ENCODE measurements around the gene MARK3. TPM values are rescaled to one million over a fixed set of nuclear protein-coding genes. Genes with fewer than 3 reads are reported as not detected.

MARK3 gene
- total RNA-seq, 5 donors from 2014 or later (not counting 1 experiment from before 2014, with no cell fraction given) = 94.7 to 128 (median 107) TPM

DNA sequence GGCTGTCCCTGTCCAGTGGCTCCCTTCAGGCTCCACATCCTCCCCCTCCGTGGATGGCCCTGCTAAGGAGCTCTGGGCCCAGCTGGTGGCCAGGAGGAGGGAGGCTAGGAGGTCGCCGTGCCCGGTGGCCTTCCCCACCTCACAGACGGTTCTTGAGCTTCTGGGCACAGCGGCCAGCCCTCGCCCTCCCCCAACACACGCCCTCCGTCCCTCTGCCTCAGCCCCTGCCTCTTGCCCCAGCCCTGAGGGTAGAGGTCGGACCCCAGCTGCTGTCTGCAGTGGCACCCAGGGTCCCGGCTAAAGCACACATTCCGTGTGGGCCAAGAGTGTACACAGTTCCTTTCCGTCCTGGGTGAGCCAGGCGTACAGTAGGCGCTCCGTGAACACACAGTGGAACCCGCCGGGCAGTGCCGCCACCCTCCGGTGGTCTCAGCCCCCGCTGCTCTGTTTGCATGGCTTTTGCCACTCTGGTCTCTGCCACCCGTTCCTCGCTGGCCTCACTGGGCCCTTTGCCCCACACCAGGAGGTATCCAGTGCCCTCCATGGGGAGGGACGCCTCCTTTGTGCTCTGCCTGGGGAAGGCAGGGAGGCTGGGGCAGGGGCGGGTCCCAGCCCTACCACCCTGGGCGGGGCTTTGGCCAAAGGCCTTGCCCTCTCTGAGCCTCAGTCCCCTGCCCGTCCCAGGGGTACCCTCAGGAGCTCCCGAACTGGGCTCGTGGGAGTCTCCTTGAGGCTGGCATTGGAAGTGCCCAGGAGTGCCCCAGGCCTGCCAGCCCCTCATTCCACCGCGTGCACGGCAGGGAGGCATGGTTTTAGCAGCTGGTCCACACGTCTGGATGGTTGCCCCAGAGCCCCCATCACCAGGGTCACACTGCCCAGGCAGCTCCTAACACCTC is 156.7 kb downstream of the MARK3 start:
- H3K27me3 ChIP-seq (replicated peaks in 1 of 2; ENCODE audit: control insufficient read depth in 2 of 2, extremely low read depth in 1 of 2, insufficient read depth in 2 of 2, low read length in 1 of 2) = peaks cover 0 to 56% of the 10 kb centered on the region in 2 experiments
- 78% methylated on average over 26 of the region's 33 CpGs for WGBS (ENCODE audit: insufficient coverage)
- Mint-ChIP-seq H3K27me3 (peaks cover 0 to 4% of the 10 kb centered on the region in 2 donors), H3K27ac (no peak overlapping the region), H3K9me3 (no peaks in the 10 kb centered on the region), H3K4me3 (no peak overlapping the region), H3K4me1 (peaks cover 0 to 2% (median 0%) of the 10 kb centered on the region in 3 donors), H3K36me3 (no peaks in the 10 kb centered on the region)
- H3K27ac ChIP-seq (ENCODE audit: low read length) = no peak overlapping the region
- no peaks in the 10 kb centered on the region for H3K9me3 ChIP-seq
- no peaks in the 10 kb centered on the region for H3K36me3 ChIP-seq (ENCODE audit: control insufficient read depth in 2 of 2, extremely low read depth in 1 of 2, insufficient read depth in 1 of 2, low read length in 1 of 2)
- DNase-seq (no peak), ATAC-seq (replicated peaks in 1 of 4) (no peak)
- peaks cover 0 to 6% of the 10 kb centered on the region in 2 experiments for H3K4me1 ChIP-seq (ENCODE audit: control insufficient read depth in 1 of 2, extremely low read depth in 1 of 2, insufficient read depth in 2 of 2, low read length in 2 of 2)
- ChIA-PET CTCF (no interaction called here), POLR2A (no interaction called here)
- no peak overlapping the region for H3K4me3 ChIP-seq (ENCODE audit: control insufficient read depth in 1 of 2, extremely low read depth in 1 of 2, low read length in 1 of 2)

DNA sequence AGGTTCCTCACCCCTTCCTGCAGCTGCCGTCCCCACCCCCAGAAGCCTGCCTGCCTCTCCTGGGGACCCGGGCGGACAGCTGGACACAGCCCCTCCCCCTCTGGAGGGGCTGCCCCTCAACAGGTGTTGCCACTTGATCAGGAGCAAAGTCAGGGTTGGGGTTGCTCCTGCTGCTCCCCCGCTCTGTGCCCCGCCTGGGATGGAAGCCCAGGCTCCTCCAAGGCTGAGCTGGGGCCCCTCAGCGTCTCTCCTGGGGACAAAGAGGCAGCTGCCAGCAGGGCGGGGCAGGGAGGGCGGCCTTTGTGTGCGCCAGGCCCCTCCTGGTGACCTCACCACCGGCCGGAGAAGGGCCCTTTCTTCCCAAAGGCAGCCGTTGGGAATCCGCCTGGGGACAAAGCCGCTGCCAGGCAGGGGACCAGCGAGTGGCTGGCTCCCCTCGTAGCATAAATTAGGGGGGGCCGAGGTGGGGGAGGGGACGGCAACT is 157.4 kb downstream of the MARK3 start:
- no peaks in the 10 kb centered on the region for H3K36me3 ChIP-seq (ENCODE audit: control insufficient read depth in 2 of 2, extremely low read depth in 1 of 2, insufficient read depth in 1 of 2, low read length in 1 of 2)
- no peaks in the 10 kb centered on the region for H3K9me3 ChIP-seq
- Mint-ChIP-seq H3K27me3 (peaks cover 0 to 4% of the 10 kb centered on the region in 2 donors), H3K9me3 (no peaks in the 10 kb centered on the region), H3K4me3 (no peak overlapping the region), H3K4me1 (peaks cover 0 to 2% (median 0%) of the 10 kb centered on the region in 3 donors), H3K36me3 (no peaks in the 10 kb centered on the region), H3K27ac (no peak overlapping the region)
- H3K4me1 ChIP-seq (ENCODE audit: control insufficient read depth in 1 of 2, extremely low read depth in 1 of 2, insufficient read depth in 2 of 2, low read length in 2 of 2) = peaks cover 0 to 7% of the 10 kb centered on the region in 2 experiments
- POLR2A ChIA-PET = no interaction called here
- WGBS (ENCODE audit: insufficient coverage) = 69% methylated on average over 10 of the region's 18 CpGs
- CTCF ChIA-PET = interaction anchor here in 1 of 2 donors (0.7 to 0.9 kb wide), 2 partner anchors 24 to 52 kb away, joined by 3 to 5 read pairs; no protein-coding TSS in a partner anchor
- no peak for DNase-seq
- H3K27ac ChIP-seq (ENCODE audit: low read length) = no peak overlapping the region
- no peak overlapping the region for H3K4me3 ChIP-seq (ENCODE audit: control insufficient read depth in 1 of 2, extremely low read depth in 1 of 2, low read length in 1 of 2)
- no peak for ATAC-seq (replicated peaks in 1 of 4)
- H3K27me3 ChIP-seq (replicated peaks in 1 of 2; ENCODE audit: control insufficient read depth in 2 of 2, extremely low read depth in 1 of 2, insufficient read depth in 2 of 2, low read length in 1 of 2) = peaks cover 0 to 56% of the 10 kb centered on the region in 2 experiments

DNA sequence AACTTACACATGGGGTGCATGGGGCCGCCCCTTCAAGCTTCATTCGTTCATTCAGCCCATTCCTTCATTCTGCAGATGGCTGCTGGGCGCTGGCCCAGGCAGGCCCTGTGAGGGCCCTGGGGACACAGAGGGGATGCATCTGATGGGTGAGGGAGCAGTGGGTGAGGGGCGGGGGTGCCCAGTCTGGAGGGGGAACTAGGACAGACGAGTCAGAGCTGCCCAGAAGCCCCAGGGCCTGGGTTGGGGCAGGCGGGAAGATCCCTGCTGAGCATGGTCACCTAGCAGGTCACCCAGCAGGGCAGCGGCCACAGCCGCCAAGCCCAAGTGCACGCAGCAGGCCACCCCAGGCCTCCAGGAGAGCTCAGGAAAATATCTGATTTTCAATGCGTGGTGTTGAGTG is 157.9 kb downstream of the MARK3 start:
- Histone ChIP-seq H3K27me3 (replicated peaks in 1 of 2; ENCODE audit: control insufficient read depth in 2 of 2, extremely low read depth in 1 of 2, insufficient read depth in 2 of 2, low read length in 1 of 2) (peaks cover 0 to 56% of the 10 kb centered on the region in 2 experiments), H3K4me1 (ENCODE audit: control insufficient read depth in 1 of 2, extremely low read depth in 1 of 2, insufficient read depth in 2 of 2, low read length in 2 of 2) (peaks cover 0 to 7% of the 10 kb centered on the region in 2 experiments), H3K27ac (ENCODE audit: low read length) (no peak overlapping the region), H3K36me3 (ENCODE audit: control insufficient read depth in 2 of 2, extremely low read depth in 1 of 2, insufficient read depth in 1 of 2, low read length in 1 of 2) (no peaks in the 10 kb centered on the region), H3K4me3 (ENCODE audit: control insufficient read depth in 1 of 2, extremely low read depth in 1 of 2, low read length in 1 of 2) (no peak overlapping the region), H3K9me3 (no peaks in the 10 kb centered on the region)
- Mint-ChIP-seq H3K4me1 (peaks cover 0 to 2% (median 0%) of the 10 kb centered on the region in 3 donors), H3K27ac (no peak overlapping the region), H3K27me3 (peaks cover 0 to 4% of the 10 kb centered on the region in 2 donors), H3K9me3 (no peaks in the 10 kb centered on the region), H3K36me3 (no peaks in the 10 kb centered on the region), H3K4me3 (no peak overlapping the region)
- WGBS (ENCODE audit: insufficient coverage) = 82% methylated on average over 9 of the region's 10 CpGs
- CTCF ChIA-PET = interaction anchor here in 1 of 2 donors (0.7 to 0.9 kb wide), 2 partner anchors 25 to 52 kb away, joined by 3 to 5 read pairs; no protein-coding TSS in a partner anchor
- ATAC-seq (replicated peaks in 1 of 4) = no peak
- DNase-seq = no peak
- POLR2A ChIA-PET = interaction anchor here in 1 of 2 donors (1.0 kb wide), 1 partner anchor 10 kb away, joined by 3 read pairs; no protein-coding TSS in a partner anchor

DNA sequence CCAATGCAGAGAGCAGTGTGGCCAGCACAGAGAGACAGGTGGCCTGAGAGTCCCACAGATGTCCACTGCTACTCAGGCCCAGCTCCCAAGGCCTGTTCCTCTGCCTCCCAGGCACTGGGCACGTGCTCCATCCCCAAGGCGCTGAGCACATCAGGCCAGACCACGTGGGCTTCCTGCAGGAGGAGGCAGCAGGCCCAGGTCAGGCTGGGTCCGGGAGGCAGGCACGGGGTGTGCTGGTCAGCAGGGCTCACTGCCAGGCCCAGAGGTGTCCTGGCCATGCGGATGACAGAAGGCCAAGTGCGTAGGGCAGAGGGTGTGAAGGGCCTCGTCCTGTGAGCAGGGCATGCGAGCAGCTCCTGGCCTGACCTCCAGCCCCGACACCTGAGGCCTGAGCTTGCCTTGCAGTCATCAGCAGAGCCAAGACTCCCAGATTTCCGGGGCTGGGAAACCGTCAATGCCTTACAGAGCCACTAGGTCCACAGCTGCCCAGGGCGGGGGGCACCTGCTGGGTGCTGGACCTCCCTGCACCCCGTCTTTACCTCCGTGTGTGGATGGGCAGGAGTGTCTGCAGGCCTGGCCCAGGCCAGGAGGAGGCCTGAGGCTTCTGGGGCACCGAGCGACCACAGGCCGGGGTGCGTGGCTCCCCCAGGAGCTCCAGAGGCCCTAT is 158.6 kb downstream of the MARK3 start:
- H3K27me3 Mint-ChIP-seq = peaks cover 0 to 4% of the 10 kb centered on the region in 2 donors
- H3K9me3 ChIP-seq = no peaks in the 10 kb centered on the region
- no peak overlapping the region for H3K27ac ChIP-seq (ENCODE audit: low read length)
- H3K9me3 Mint-ChIP-seq = no peaks in the 10 kb centered on the region
- H3K4me3 Mint-ChIP-seq = no peak overlapping the region
- H3K4me1 Mint-ChIP-seq = peaks cover 0 to 2% (median 0%) of the 10 kb centered on the region in 3 donors
- no peaks in the 10 kb centered on the region for H3K36me3 ChIP-seq (ENCODE audit: control insufficient read depth in 2 of 2, extremely low read depth in 1 of 2, insufficient read depth in 1 of 2, low read length in 1 of 2)
- CTCF ChIA-PET = interaction anchor here in 1 of 2 donors (0.7 to 0.9 kb wide), 2 partner anchors 25 to 53 kb away, joined by 3 to 5 read pairs; no protein-coding TSS in a partner anchor
- 80% methylated on average over 15 of the region's 19 CpGs for WGBS (ENCODE audit: insufficient coverage)
- H3K36me3 Mint-ChIP-seq = no peaks in the 10 kb centered on the region
- H3K27ac Mint-ChIP-seq = no peak overlapping the region
- H3K4me3 ChIP-seq (ENCODE audit: control insufficient read depth in 1 of 2, extremely low read depth in 1 of 2, low read length in 1 of 2) = no peak overlapping the region
- DNase-seq (no peak), ATAC-seq (replicated peaks in 1 of 4) (no peak)
- POLR2A ChIA-PET = interaction anchor here in 1 of 2 donors (1.0 kb wide), 1 partner anchor 10 kb away, joined by 3 read pairs; no protein-coding TSS in a partner anchor
- peaks cover 0 to 56% of the 10 kb centered on the region in 2 experiments for H3K27me3 ChIP-seq (replicated peaks in 1 of 2; ENCODE audit: control insufficient read depth in 2 of 2, extremely low read depth in 1 of 2, insufficient read depth in 2 of 2, low read length in 1 of 2)
- H3K4me1 ChIP-seq (ENCODE audit: control insufficient read depth in 1 of 2, extremely low read depth in 1 of 2, insufficient read depth in 2 of 2, low read length in 2 of 2) = peaks cover 0 to 7% of the 10 kb centered on the region in 2 experiments

DNA sequence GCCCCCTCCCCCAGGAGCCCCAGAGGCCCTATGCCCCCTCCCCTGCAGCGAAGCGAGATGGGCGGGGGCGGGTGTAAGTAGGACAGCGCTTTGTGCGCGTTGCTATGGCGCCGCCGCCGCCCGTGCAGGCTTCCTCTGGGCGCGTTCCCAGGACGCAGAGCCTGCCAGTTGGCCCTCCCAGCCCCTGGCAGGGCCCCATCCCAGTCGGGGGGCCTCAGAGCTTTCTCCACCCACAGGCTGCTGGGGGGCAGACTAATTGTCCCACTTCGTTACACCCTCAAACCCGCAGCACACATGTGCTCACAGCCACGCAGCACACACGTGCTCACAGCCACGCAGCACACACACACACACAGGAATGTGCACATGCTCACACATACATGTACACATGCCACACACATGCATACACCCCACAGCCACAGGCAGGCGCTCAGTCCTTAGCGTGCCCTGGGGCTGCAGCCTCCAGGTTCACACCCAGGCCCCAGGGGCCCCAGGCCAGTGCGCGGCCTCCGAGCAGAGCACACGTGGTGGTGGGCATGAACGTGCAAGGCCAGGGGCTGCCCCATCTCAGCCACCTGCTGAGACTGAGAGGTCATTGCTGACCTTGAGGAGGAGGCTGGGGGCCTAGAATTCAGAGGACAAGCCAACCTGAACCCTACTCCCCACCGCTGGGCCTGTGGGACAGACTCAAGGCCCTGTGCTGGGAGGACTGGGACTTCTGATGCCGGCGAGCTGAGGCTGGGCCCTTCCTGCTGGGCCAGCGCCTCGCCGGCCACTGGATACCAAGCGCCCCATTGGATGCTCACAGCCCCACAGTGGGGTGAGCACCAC is 159.4 kb downstream of the MARK3 start:
- H3K27me3 ChIP-seq (replicated peaks in 1 of 2; ENCODE audit: control insufficient read depth in 2 of 2, extremely low read depth in 1 of 2, insufficient read depth in 2 of 2, low read length in 1 of 2) = peaks cover 0 to 53% of the 10 kb centered on the region in 2 experiments
- WGBS (ENCODE audit: insufficient coverage) = 79% methylated on average over 34 of the region's 35 CpGs

More for the DNA sequence above, 159.4 kb downstream of the MARK3 start:
- Histone ChIP-seq H3K27ac (ENCODE audit: low read length) (no peak overlapping the region), H3K36me3 (ENCODE audit: control insufficient read depth in 2 of 2, extremely low read depth in 1 of 2, insufficient read depth in 1 of 2, low read length in 1 of 2) (no peaks in the 10 kb centered on the region), H3K4me1 (ENCODE audit: control insufficient read depth in 1 of 2, extremely low read depth in 1 of 2, insufficient read depth in 2 of 2, low read length in 2 of 2) (peaks cover 0 to 7% of the 10 kb centered on the region in 2 experiments), H3K9me3 (no peaks in the 10 kb centered on the region), H3K4me3 (ENCODE audit: control insufficient read depth in 1 of 2, extremely low read depth in 1 of 2, low read length in 1 of 2) (no peak overlapping the region)
- no peak for DNase-seq
- no peak for ATAC-seq (replicated peaks in 1 of 4)
- H3K27ac Mint-ChIP-seq = no peak overlapping the region
- CTCF ChIA-PET = no interaction called here
- no peaks in the 10 kb centered on the region for H3K36me3 Mint-ChIP-seq
- H3K4me1 Mint-ChIP-seq = peaks cover 0 to 2% (median 0%) of the 10 kb centered on the region in 3 donors
- peaks cover 0 to 3% of the 10 kb centered on the region in 2 donors for H3K27me3 Mint-ChIP-seq
- no peaks in the 10 kb centered on the region for H3K9me3 Mint-ChIP-seq
- POLR2A ChIA-PET = no interaction called here
- H3K4me3 Mint-ChIP-seq = no peak overlapping the region
